CD4-positive, alpha-beta T cell treated with Interleukin-17A for 1 hour (primary cell): ENCODE data around the gene SPECC1.
"Not testable (repeated sequence)": the region's sequence is repeated elsewhere in the genome, so short reads cannot be mapped to it uniquely, and the experiment has no call there.

ENCODE experiments used
- DNase-seq: peaks from one replicate; pipeline ENCODE4 v3.0.0-alpha.2; 2020

The SPECC1 gene

GRCh38 chr17:20097330-20097729, 88.2 kb downstream of the SPECC1 start:
- DNase-seq: no peak

GRCh38 chr17:20098314-20098713, 89.2 kb downstream of the SPECC1 start:
- no peak for DNase-seq

DNA sequence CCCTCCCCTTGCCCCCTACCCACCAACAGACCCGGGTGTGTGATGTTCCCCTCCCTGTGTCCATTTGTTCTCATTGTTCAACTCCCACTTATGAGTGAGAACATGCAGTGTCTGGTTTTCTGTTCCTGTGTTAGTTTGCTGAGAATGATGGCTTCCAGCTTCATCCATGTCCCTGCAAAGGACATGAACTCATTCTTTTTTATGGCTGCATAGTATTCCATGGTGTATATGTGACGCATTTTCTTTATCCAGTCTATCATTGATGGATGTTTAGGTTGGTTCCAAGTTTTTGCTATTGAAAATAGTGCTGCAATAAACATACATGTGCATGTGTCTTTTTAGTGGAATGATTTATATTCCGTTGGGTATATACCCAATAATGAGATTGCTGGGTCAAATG, 91.6 kb downstream of the SPECC1 start:
- DNase-seq: not testable (repeated sequence)

DNA sequence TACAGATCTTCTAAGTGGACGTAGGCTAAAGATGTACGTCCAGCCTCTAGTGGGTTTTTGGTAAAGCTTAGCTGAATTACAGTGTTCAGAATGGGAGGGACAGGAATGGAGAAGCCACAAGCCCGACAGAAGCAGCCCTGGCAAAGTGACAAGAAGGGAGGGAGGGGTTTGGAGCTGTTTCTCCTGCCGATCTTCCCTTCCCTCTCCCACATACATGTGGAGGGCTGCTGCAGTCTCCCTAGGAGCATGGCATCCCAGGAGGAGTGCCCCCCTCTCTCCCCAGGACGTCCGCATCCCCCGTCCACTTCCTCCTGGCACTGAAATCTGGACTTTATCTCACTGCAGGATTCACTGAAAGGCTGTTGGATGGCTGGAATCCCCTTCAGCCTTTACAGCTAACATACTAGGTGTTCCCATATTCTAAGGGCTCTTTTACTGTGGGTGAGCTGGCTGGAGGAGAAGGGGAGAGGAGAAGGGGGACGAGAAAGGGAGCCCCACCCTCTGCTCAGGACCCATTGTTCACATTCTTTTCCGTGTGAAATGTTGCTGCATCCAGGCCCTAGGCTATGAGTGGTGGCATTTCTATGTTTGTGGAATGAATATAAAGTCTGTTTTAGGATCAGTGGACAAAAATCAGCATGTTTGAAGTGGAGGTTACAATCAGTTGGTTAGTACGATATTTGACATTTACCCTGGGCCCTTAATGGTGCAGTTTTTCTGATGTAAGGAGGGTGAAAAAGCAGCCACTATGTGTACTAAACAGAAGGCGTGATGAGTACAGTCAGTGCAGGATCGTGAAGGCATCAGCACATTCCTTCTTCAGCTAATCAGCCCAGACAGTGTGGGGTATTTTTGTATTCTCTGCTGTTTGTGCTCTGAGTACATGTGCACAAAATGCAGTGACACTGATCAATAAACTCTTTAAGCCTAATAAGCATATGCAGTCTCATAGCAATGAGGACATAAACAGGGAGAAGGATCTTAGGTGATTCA, 94.6 kb downstream of the SPECC1 start:
- DNase-seq: no peak

DNA sequence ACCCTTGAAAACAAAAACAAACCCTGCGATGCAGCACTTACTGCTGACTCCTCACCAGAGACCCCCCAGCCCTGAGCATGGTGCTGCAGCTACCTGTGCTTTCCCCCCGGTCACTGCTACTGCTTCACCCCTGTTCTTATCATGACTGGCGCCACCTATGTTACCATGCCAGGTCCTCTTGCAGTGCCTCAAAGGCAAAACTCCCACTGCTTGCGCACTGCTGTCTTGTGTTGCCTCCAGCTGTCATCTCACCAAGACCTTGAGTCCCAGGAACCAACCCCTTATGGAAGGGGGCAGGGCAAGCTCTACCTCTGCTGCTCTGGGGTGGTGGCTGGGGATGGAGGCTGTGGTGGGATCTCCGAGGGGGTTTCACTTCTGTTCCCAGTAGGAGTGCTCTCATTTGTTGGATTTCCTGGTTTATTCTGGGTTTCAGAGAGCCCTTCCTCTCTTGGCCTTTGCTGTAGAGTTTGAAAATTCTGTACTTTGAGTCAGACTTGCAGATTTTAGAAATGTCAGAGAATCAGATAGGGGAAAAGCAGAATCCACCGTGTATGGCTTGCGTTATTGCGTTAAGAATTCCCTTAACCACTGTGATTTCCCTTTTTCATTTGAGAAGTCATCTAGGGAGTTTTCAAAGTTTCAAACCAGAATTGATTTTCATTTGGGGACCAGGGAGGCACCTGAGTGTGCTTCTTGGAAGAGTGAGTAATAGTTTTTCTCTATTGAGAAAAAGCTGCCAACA, 96.6 kb downstream of the SPECC1 start:
- DNase-seq: no peak

GRCh38 chr17:20106446-20106845, 97.3 kb downstream of the SPECC1 start:
- DNase-seq: not testable (repeated sequence)

- no peak for DNase-seq
Measured at GRCh38 chr17:20109076-20109475, 99.9 kb downstream of the SPECC1 start.

DNA sequence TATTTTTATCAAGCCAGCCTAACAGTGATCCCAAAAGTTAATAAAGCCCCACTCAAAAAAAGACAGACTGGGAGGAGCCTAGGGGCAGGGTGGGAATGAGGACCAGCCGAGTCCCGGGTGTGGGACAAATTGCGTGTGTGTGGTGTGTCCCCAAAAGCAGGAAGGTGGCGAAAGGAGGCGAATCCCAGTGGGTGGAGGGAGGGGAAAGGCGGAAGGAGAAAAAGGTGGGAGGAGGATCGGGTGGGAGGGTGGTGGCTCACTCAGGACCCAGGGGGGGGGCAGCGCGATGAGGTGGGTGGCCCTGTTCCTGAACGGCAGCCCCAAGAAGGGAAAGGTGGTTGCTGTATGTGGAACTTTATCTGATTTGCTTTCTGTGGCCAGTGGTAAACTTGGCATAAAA, 102.4 kb downstream of the SPECC1 start:
- DNase-seq: no peak

DNA sequence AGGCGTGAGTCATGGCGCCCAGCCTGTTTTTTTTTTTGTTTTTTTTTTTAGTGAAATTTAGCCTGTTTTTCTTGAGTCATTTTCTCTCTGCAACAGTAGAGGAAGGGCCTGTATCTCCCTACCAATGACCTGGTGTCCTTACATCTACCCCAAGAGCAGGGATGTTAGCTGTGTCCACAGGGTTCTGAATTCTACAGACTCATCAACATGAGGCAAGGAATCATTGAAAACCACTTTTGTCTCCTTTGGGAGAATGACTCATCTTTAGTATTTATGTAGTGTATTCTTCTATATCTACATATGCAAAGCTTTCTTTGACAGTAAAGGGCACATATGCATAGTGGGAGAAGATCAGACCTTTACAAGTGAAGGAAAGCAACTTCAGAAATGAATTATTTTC, 105.3 kb downstream of the SPECC1 start:
- DNase-seq: no peak

GRCh38 chr17:20116683-20117309, 107.6 kb downstream of the SPECC1 start:
- DNase-seq: peak; percentile 69

GRCh38 chr17:20118280-20118679, 109.1 kb downstream of the SPECC1 start:
- DNase-seq: no peak

DNA sequence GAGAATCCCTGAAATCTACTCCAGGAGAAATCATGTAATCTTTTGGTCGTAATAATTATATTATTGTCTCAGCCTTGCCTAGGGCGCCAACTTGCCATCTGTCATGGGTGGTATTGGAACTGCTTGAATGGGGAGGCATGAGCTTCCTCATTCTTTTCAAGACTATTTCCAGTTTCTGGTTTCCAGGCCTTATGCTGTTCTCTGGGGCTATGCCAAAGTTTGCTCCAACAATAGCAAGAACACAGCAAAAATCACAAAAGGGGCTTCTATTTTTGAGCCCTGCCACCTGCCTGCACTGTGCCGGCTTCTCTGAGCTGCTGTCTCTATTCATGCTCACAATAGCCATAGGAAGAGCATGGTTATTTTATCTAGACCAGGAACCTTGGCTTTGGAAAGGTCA, 111.7 kb downstream of the SPECC1 start:
- DNase-seq: no peak

DNA sequence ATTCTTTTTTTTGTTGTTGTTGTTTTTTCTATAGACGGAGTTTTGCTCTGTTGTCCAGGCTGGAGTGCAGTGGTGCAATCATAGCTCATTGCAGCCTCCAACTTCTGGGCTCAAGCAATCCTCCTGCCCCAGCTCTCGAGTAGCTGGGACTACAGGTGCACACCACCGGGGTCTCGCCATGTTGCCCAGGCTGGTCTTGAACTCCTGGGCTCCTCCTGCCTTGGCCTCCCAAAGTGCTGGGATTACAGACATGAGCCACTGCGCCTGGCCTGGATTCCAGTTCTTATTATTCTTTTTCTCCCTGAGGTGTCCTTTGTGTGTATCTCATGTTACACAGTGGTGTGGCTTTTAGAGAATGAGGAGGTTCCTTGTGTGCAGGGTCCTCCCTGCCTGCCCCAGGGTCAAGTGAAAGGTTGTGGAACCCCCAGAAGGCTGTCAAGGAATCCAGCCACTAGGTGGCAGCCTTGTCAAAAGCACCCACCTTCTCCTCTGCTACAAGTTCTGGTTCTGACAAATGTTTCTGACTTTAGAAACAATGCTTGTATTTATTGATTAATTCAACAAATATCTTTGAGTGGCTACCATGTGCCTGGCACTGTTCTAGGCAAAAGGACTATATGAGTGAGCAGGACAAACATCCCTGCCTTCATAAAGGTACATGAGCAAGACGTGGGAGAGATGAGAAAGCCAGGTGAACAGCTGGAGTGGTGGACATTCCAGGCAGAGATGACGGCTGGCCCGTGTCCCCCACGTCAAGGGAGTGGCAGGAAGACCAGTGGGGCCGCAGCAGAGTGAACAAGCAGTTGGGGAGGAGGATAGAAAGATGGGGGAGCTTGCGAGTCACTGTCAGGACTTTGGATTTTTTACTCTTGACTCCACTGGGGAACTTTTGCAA, 112.4 kb downstream of the SPECC1 start:
- peak; percentile 70 for DNase-seq

DNA sequence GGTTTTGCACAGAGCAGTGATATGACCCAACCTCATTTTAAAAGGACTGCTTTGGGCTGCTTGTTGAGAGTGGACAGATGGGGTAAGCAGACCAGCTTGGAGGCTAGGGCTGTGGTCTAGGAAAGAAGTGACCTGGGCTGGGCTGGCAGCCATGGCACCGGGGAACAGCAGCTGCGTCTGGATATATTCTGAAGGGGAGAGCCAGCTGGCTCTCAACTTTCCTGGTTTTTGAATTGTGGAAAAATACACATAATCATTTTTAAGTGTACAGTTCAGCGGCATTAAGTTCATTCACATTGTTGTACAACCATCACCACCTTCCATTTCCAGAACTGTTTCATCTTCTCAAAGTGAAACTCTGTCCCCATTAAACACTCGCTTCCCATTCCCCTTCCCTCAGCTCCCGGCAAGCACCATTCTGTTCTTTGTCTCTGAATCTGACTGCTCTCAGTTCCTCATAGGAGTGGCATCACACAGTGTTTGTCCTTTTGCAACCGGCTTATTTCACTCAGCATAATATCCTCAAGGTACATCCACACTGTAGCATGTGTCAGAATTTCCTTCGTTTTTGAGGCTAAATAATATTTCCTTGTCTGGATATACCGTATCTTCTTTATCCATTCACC, 113.2 kb downstream of the SPECC1 start:
- DNase-seq: no peak

GRCh38 chr17:20123209-20123608, 114.0 kb downstream of the SPECC1 start:
- no peak for DNase-seq

GRCh38 chr17:20125724-20126123, 116.6 kb downstream of the SPECC1 start:
- DNase-seq: no peak

- no peak for DNase-seq
Measured at GRCh38 chr17:20127360-20128035, 118.3 kb downstream of the SPECC1 start.

GRCh38 chr17:20128036-20128667, 119.0 kb downstream of the SPECC1 start:
- no peak for DNase-seq

- no peak for DNase-seq
Measured at GRCh38 chr17:20133517-20133916, 124.4 kb downstream of the SPECC1 start.

GRCh38 chr17:20141198-20141972, 132.2 kb downstream of the SPECC1 start:
- no peak for DNase-seq
